Posterior vena cava (tissue), 2 donors: Measurements from ENCODE around the gene WNT2B. TPM values are rescaled to one million over a fixed set of nuclear protein-coding genes. Genes with fewer than 3 reads are reported as not detected.

Experiments used
- DNase-seq: peaks from one replicate; pipeline ENCODE4 v3.0.0-alpha.2; 2020; ENCODE audit warnings: low spot score
- intact Hi-C, 2 donors: fragments of 100-400 bp; cut with DNase I; formaldehyde crosslinking; loops; one replicate each; pipeline versions ENCODE4 v1.14.1 to v1.14.2; 2022 to 2023
- microRNA-seq, 2 donors: library from miRNA; unstranded; fragments of <30 nt; microRNA quantifications; one replicate each; pipeline ENCODE4 v1.2.0, GENCODE V29; 2020 to 2021; ENCODE audit warnings: borderline microRNAs expressed in 2 of 2
- total RNA-seq, 2 donors: library from RNA; stranded (reverse); fragmentation: NEBNext Ultra II Directional; extraction: Animal tissue kit (Norgen Biotek cat#: 25700); gene quantifications; one replicate each; pipeline ENCODE4 v1.2.1, GENCODE V29; 2021
- donor health status: DM: yes; HTN: yes; CAD: no.
- donor health status: DM: yes; HTN: yes; CAD: no.

The WNT2B gene
- total RNA-seq, 2 donors from 2014 or later, result 2.5 to 3.2 TPM

DNA sequence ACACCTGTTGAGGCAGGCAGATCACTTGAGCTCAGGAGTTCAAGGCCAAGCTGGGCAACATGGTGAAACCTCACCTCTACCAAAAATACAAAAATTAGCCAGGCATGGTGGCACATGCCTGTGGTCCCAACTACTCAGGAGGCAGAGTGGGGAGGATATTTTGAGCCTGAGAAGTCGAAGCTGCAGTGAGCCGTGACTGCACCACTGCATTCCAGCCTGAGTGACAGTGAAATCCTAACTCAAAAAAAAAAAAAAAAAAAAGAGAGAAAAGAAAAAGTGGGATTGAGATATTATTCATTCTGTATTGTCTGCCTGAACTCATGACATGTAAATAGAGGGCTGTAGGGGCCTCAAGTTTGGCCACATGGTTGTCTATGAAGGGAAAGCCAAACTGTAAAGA, 37.3 kb downstream of the WNT2B start:
- intact Hi-C loops, result no loop called here
- no peak for DNase-seq

DNA sequence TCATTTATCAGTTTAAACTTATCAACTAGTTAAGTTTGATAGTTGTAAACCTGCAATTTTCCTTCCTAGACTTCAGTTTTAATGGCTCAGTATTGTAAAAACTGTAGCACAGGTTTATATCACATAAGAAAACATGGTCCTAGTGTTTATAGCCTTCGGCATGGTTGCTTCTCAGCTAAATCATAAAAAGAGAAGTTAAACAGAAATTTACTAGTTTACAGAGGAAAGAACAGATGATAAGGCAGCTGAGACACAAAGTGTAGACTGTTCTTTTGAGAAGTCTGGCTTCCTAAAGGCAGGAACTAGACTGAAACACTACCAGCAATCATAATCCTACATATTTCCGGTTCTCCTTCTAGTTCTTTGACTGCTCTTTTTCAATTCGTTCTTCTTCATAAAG, 39.8 kb downstream of the WNT2B start:
- intact Hi-C loops, result no loop called here

DNA sequence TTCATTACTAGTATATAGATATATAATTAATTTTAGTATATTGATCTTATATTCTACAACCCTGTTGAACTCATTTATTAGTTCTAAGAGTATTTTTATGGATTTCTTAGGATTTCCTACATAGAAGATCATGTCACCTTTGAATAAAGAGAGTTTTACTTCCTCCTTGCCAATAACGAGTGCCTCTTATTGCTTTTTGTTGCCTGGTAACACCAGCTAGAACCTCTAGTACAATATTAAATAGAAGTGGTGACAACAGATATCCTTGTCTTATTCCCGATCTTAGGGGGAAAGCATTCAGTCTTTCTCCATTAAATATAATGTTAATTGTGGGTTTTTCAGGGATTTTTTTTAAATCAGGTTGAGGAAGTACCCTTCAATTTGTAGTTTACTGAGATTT, 40.8 kb downstream of the WNT2B start:
- DNase-seq, result no peak
- intact Hi-C loops, result no loop called here

More for the DNA sequence above, 39.8 kb downstream of the WNT2B start:
- no peak for DNase-seq

DNA sequence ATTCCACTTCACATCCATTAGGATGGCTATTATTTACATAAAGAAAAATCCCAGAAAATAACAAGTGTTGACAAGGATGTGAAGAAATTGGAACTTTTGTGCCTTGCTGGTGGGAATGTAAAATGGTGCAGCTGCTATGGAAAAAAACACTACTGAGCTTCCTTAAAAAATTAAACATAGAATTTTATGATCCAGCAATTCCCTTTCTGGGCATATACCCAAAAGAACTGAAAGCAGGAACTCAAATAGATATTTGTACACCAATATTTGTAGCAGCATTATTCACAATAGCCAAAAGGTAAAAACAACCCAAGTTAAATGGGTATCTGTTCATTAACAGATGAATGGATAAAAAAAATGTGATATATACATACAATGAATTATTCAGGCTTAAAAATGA, 45.6 kb downstream of the WNT2B start:
- intact Hi-C loops, result no loop called here
- DNase-seq, result no peak

DNA sequence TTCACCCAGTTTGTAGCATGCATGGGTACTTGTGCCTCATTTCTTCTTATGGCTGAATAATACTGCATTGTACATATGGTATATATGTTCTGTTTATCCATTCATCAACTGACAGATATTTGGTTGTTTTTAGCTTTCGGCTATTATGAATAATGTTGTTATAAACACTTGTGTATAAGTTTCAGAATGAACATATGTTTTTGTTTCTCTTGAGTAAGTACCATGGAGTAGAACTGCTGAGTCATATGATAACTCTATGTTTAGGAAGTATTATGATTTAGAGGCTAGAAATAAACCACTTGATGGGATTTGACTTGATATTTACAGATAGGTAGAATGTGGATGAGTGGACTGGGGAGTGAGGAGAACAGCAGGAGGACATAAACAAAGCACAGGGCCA, 48.6 kb downstream of the WNT2B start:
- DNase-seq, result no peak
- intact Hi-C loops, result no loop called here

DNA sequence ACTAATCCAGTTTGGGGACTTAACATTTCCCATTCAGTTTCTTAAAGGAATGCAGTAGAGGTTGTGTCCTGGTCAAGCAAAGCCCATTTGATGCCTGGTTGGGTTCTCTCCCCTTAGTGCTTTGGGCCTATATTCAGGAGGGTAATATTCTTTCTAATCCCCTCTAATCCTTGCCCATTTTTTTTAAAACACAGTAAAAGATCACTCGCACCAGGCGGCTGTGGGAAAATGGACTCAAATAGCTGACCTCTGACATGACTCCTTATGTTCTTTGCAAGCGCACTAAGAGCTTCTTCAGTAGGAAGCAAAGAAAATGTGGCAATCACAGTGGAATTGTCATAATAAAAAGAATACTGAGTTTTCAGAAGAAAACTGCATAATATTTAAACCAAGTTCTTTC, 49.9 kb downstream of the WNT2B start:
- no peak for DNase-seq
- intact Hi-C loops, result no loop called here

DNA sequence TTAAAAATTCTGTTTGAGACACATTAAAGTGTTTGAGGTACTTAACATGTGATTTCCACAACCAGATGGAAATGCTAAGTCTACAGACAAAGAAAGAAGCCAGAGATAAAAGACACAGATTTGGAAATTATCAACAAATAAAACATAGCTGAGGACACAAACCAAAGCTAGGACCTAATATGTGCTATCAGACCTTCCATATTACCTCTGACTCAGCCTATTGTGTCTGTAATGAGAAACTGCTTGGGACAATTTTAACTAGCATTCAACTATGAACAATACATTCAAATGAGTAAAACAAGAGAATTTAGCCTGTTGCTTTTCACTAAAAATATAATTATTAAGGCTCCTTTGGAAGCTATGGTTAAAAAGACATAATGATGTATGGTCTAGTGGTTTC, 54.6 kb downstream of the WNT2B start:
- no peak for DNase-seq
- intact Hi-C loops, result no loop called here

DNA sequence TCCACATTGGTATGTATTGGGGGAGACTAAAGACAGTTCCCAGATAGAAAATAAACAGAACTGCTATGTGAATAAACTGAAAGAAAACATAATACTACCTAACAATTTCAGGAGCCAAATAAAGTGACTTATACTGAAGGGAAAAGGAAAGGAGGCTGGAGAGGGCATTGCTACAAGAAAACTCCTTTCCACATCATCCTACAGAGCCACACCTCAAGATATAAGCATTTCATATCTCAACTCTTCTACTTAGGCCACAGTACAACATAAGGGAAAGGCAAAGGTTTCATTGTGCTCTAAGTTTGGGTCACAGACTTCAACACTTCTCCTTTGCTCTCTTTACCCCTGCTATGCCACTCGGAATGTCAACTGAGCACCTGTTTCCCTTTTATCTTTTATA, 55.3 kb downstream of the WNT2B start:
- DNase-seq, result no peak
- intact Hi-C loops, result no loop called here

DNA sequence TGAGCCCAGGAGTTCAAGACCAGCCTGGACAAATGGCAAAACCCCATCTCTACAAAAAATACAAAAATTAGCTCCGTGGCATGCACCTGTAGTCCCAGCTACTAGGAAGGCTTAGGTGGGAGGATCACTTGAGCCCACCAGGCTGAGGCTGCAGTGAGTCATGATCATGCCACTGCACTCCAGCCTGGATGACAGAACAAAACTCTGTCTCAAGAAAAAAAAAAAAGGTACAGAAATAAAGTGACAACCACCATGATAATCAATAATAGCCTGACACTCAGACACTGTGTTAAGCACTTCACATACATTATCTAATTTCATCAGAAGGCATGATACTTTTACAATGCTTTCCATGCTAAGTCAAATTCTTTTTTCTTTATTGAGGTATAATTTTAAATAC, 57.0 kb downstream of the WNT2B start:
- no peak for DNase-seq
- intact Hi-C loops, result no loop called here

DNA sequence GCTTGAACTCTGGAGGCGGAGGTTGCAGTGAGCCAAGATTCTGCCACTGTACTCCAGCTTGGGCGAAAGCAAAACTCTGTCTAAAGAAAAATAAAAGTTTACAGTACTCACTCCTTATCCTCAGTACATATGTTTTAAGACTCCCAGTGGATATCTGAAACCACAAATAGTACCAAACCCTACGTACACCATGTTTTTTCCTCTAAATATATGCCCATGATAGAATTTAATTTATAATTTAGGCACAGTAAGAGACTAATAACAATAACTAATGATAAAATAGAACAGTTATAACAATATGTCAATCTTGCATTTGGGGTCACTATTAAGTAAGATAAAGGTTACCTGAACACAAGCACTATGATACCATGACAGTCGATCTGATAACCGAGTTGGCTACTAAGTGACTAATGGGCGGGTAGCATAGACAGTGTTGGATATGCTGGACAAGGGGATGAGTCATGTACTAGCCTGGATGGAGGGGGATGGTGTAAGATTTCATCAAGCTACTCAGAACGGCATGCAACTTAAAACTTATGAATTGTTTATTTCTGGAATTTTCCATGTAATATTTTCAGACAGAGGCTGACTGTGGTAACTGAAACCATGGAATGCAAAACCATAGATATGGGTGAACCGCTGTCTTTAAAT, 66.5 kb downstream of the WNT2B start:
- DNase-seq, result no peak
- intact Hi-C loops, result no loop called here

DNA sequence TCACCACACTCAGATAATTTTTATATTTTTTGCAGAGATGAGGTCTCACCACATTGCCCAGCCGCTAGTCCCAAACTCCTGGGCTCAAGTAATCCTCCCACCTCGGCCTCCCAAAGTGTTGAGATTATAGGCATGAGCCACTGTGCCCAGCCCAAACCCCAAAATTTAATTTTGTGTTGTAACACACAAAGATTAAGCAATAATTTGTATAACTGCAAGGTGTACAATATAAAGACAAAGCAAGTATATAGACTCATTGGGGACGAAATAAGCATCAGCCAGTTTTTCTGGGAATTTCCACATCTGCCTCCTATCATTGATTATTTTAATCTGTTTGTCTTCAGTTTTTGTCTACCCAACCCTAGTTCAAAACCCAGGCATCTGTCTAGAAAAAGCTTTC, 67.5 kb downstream of the WNT2B start:
- intact Hi-C loops, result no loop called here

More for the DNA sequence above, 67.5 kb downstream of the WNT2B start:
- no peak for DNase-seq

Small RNA genes within 50 kb of the gene (microRNA-seq; reads per million reads assigned to microRNA genes)
- 0 reads per million in 2 donors for gene MIR4256

Other genes with a start within 250 kb of the WNT2B start
- 10 to 100 TPM; 36.3 to 48.6 TPM for gene CTTNBP2NL, start 112.8 kb upstream of the WNT2B start, total RNA-seq
- gene ST7L, start 110.2 kb downstream of the WNT2B start, total RNA-seq, result 10 to 100 TPM; 17.9 to 19.4 TPM
- 100 to 1,000 TPM; 104 to 109 TPM for gene CAPZA1, start 110.9 kb downstream of the WNT2B start, total RNA-seq
- gene MOV10, start 165.7 kb downstream of the WNT2B start, total RNA-seq, result 10 to 100 TPM; 29.5 to 32.3 TPM
- gene RHOC, start 198.2 kb downstream of the WNT2B start, total RNA-seq, result 100 to 1,000 TPM; 297 to 387 TPM
- gene PPM1J, start 206.4 kb downstream of the WNT2B start, total RNA-seq, result 1 to 10 TPM; 2.1 to 3.0 TPM